Muscle of leg (tissue), 11 donors: ENCODE results near the gene EMC7. TPM values are rescaled to one million over a fixed set of nuclear protein-coding genes. Genes with fewer than 3 reads are reported as not detected.
"Not testable (repeated sequence)": the region's sequence is repeated elsewhere in the genome, so short reads cannot be mapped to it uniquely, and the experiment has no call there.

Source experiments
- DNase-seq: peaks from one replicate; pipeline ENCODE4 v3.0.0; 2013
- H3K27ac ChIP-seq: one replicate; pipeline ENCODE4 v1.5.1; 2013; ENCODE audit warnings: mild to moderate bottlenecking, low read length, control low read depth
- H3K27me3 ChIP-seq: one replicate; pipeline ENCODE4 v1.6.1; 2013; ENCODE audit warnings: low read length; ENCODE audit not compliant: control insufficient read depth, insufficient read depth
- H3K36me3 ChIP-seq: one replicate; pipeline ENCODE4 v1.6.1; 2013; ENCODE audit warnings: low read length; ENCODE audit not compliant: control insufficient read depth, insufficient read depth
- H3K4me1 ChIP-seq: one replicate; pipeline ENCODE4 v1.6.1; 2013; ENCODE audit warnings: low read length; ENCODE audit not compliant: control insufficient read depth, insufficient read depth
- H3K4me3 ChIP-seq: one replicate; pipeline ENCODE4 v1.5.1; 2013; ENCODE audit warnings: low read length, control low read depth
- H3K9me3 ChIP-seq: replicated peaks from 2 replicates; pipeline ENCODE4 v1.6.1; 2013; ENCODE audit warnings: low read depth, low read length; ENCODE audit not compliant: control insufficient read depth
- WGBS: methylation state at CpG from one replicate; pipeline ENCODE4 v1.1.5; 2013; ENCODE audit warnings: missing lambda C conversion rate; ENCODE audit not compliant: insufficient coverage; 5-methylcytosine and 5-hydroxymethylcytosine counted together
- polyA plus RNA-seq, 8 donors: library from polyadenylated mRNA; unstranded; fragments of 120-200 nt; gene quantifications; one replicate each; pipeline versions ENCODE4 v1.2.1 to v1.2.3, GENCODE V29; 2013; ENCODE audit warnings: inconsistent platforms in 1 of 8, low replicate concordance in 1 of 8; ENCODE audit not compliant: insufficient read length in 8 of 8, insufficient read depth in 1 of 8
- total RNA-seq: library from RNA; stranded (reverse); fragments of 120-200 nt; gene quantifications from one replicate; pipeline ENCODE4 v1.2.4, GENCODE V29; 2013

Gene EMC7
- total and polyA plus RNA-seq, 9 donors = 26.2 to 55.7 (median 49.9) TPM

DNA sequence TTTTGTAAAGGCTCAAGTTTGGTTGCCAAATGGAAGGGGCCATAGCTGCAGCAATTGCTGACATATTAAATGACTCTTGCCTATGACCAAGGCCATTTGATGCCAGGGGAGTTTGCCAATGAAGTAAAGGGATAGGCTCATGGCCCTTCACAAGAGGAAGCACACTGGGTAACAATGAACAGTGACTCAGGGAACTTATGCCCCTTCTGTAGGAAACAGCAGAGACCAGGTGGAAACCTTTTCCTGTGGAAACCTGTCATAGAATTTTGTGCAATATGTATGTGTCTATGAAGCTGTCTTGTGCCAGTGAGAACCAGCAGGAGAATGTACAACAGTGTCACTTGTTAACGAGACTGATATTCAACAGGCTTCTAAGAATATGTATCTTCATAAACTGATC lies 37.2 kb downstream of the EMC7 start:
- H3K27ac ChIP-seq = no peak overlapping the region
- DNase-seq = no peak
- no peaks in the 10 kb centered on the region for H3K9me3 ChIP-seq
- no peaks in the 10 kb centered on the region for H3K4me1 ChIP-seq
- no peaks in the 10 kb centered on the region for H3K36me3 ChIP-seq
- H3K4me3 ChIP-seq = no peak overlapping the region
- no peaks in the 10 kb centered on the region for H3K27me3 ChIP-seq
- WGBS = no CpG with 5 or more reads among the region's 1 CpG

DNA sequence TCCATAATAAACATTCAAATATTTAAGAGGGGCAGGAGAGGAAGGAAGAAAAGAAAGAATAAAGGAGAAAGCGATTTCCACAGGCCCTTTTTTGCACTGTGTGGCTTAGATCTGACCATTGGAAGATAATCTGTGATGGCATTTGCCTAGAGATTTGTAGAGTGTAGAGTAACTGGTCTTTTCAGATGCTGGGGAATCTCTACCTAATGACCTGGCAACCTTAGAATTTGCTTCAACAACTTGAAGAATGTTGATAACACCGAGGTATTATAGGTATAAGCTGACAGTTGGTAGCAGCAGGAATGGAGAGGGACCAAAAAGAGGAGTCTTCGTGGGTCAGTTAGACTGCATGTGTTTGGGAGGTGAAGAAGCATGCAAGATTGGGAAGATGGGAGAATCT lies 41.7 kb downstream of the EMC7 start:
- WGBS = 83% methylated on average over 1 of the region's 3 CpGs
- Histone ChIP-seq H3K27me3 (no peaks in the 10 kb centered on the region), H3K4me1 (no peaks in the 10 kb centered on the region), H3K4me3 (no peak overlapping the region), H3K36me3 (no peaks in the 10 kb centered on the region), H3K9me3 (no peaks in the 10 kb centered on the region), H3K27ac (no peak overlapping the region)
- DNase-seq = no peak

DNA sequence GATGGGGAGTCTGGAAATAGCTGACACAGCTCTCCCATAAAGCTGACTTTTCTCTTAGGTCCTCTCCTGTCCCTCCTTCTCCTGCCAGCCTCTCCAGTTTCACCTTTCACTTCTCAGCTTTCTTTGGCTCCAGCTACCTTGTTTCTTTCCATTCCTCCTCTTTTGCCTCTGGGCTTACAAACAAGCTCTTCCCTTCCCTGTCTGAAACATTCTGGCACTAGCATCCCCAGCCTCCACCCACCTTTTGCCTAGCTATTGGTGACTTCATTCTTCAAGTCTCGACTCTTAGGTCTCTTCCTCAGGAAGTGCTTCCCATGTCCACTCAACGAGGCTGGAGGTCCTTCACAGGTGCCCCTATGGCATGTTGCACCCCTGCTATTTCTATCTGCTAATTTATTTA lies 42.2 kb downstream of the EMC7 start:
- H3K9me3 ChIP-seq = no peaks in the 10 kb centered on the region
- no peak overlapping the region for H3K4me3 ChIP-seq
- H3K4me1 ChIP-seq = no peaks in the 10 kb centered on the region
- no peaks in the 10 kb centered on the region for H3K36me3 ChIP-seq
- H3K27me3 ChIP-seq = no peaks in the 10 kb centered on the region
- no peak for DNase-seq
- WGBS = 36% methylated on average over 2 of the region's 2 CpGs
- H3K27ac ChIP-seq = no peak overlapping the region

DNA sequence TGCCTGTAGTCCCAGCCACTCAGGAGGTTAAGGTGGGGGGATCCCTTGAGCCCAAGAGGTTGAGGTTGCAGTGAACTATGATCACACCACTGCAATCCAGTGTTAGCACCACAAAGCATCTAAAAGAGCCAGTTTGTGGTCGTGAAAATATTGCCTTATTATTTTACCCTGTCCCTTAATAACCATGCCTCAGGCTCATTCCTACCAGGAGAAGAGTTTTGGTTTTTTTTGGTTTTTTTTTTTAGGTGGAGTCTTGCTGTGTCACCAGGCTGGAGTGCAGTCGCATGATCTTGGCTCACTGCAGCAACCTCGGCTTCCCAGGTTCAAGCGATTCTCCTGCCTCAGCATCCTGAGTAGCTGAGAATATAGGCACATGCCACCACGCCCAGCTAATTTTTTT lies 44.8 kb downstream of the EMC7 start:
- Histone ChIP-seq H3K27ac (no peak overlapping the region), H3K4me3 (no peak overlapping the region), H3K27me3 (no peaks in the 10 kb centered on the region), H3K4me1 (no peaks in the 10 kb centered on the region), H3K9me3 (no peaks in the 10 kb centered on the region), H3K36me3 (no peaks in the 10 kb centered on the region)
- DNase-seq = no peak
- no CpG with 5 or more reads among the region's 5 CpGs for WGBS

DNA sequence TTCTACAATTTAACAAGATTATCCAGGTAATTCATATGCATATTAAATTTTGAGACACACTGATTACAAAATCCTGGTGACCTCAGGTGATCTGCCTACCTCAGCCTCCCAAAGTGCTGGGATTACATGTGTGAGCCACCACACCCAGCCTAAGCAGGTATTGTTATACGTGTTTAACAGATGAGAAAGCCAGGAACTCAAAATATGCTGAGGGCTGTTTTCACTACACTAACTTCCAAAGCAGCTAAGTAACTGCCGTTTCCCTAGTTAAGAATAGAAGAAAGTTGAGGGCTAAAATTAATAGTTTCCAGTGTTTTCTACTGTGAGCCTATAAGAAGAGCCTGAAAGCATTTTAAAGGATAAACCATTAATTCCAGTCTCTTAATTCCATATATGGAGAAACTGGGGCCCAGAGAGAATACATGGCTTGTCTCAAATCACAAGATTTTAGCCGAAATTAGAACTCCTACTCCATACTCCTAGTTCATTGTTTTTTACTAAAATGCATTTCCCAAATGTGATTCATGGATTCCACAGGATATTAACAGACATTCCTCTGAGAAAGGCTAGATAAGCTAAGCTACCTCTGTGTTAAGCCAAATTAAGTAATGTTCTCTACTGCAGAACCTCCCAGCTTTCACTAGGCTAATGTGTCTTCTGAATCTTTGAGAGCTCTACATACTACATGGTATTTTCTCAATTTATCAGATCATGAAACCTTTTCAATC lies 45.6 kb downstream of the EMC7 start:
- Histone ChIP-seq H3K4me1 (no peaks in the 10 kb centered on the region), H3K36me3 (no peaks in the 10 kb centered on the region), H3K27me3 (no peaks in the 10 kb centered on the region), H3K4me3 (no peak overlapping the region), H3K9me3 (no peaks in the 10 kb centered on the region), H3K27ac (no peak overlapping the region)
- 29% methylated on average over 1 of the region's 3 CpGs for WGBS
- DNase-seq = peak; percentile 15

DNA sequence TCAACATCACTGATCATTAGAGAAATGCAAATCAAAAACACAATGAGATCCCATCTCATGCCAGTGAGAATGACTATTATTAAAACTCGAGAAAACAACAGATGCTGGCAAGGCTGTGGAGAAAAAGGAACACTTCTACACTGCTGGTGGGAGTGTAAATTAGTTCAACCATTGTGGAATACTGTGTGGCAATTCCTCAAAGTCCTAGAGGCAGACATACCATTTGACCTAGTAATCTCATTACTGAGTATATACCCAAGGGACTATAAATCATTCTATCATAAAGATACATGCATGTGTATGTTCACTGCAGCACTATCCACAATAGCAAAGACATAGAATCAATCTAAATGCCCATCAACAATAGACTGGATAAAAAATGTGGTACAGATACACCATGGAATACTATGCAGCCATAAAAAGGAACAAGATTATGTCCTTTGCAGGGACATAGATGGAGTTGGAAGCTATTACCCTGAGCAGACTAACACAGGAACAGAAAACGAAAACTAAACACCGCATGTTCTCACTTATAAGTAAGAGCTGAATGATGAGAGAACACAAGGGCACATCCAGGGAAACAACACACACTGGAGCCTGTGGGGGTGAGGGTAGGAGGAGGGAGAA lies 47.5 kb downstream of the EMC7 start:
- peaks cover 6% of the 10 kb centered on the region for H3K9me3 ChIP-seq
- no peak for DNase-seq
- H3K4me3 ChIP-seq = no peak overlapping the region
- no peak overlapping the region for H3K27ac ChIP-seq
- no peaks in the 10 kb centered on the region for H3K27me3 ChIP-seq
- H3K36me3 ChIP-seq = no peaks in the 10 kb centered on the region
- H3K4me1 ChIP-seq = no peaks in the 10 kb centered on the region
- WGBS = no CpG with 5 or more reads among the region's 3 CpGs

DNA sequence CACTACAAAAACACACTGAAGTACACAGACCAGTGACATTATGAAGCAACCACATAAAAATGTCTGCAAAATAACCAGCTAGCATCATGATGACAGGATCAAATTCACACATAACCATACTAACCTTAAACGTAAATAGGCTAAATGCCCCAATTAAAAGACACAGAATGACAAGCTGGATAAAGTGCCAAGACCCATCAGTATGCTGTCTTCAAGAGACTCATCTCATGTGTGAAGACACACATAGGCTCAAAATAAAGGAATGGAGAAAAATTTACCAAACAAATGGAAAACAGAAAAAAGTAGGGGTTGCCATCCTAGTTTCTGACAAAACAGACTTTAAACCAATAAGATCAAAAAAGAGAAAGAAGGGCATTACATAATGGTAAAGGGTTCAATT lies 51.3 kb downstream of the EMC7 start:
- H3K36me3 ChIP-seq = not testable (repeated sequence)

DNA sequence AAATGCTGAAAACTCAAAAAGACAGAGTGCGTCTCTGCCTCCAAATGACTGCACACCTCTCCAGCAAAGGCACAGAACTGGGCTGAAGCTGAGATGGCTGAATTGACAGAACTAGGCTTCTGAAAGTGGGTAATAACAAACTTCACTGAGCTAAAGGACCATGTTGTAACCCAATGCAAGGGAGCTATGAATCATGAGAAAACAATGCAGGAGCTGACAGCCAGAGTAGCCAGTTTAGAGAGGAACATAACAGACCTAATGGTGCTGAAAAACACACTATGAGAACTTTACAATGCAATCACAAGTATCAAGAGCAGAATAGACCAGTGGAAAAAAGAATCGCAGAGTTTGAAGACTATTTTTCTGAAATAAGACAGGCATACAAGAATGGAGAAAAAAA lies 52.5 kb downstream of the EMC7 start:
- 100% methylated on average over 1 of the region's 2 CpGs for WGBS
- no peaks in the 10 kb centered on the region for H3K27me3 ChIP-seq
- no peak overlapping the region for H3K27ac ChIP-seq
- no peaks in the 10 kb centered on the region for H3K4me1 ChIP-seq
- no peak overlapping the region for H3K4me3 ChIP-seq
- H3K36me3 ChIP-seq = no peaks in the 10 kb centered on the region
- no peak for DNase-seq
- H3K9me3 ChIP-seq = peaks cover 6% of the 10 kb centered on the region

More for the DNA sequence above, 51.3 kb downstream of the EMC7 start:
- not testable (repeated sequence) for H3K27me3 ChIP-seq, H3K4me3 ChIP-seq, DNase-seq, H3K27ac ChIP-seq, H3K9me3 ChIP-seq, H3K4me1 ChIP-seq
- WGBS = no CpG with 5 or more reads among the region's 1 CpG

DNA sequence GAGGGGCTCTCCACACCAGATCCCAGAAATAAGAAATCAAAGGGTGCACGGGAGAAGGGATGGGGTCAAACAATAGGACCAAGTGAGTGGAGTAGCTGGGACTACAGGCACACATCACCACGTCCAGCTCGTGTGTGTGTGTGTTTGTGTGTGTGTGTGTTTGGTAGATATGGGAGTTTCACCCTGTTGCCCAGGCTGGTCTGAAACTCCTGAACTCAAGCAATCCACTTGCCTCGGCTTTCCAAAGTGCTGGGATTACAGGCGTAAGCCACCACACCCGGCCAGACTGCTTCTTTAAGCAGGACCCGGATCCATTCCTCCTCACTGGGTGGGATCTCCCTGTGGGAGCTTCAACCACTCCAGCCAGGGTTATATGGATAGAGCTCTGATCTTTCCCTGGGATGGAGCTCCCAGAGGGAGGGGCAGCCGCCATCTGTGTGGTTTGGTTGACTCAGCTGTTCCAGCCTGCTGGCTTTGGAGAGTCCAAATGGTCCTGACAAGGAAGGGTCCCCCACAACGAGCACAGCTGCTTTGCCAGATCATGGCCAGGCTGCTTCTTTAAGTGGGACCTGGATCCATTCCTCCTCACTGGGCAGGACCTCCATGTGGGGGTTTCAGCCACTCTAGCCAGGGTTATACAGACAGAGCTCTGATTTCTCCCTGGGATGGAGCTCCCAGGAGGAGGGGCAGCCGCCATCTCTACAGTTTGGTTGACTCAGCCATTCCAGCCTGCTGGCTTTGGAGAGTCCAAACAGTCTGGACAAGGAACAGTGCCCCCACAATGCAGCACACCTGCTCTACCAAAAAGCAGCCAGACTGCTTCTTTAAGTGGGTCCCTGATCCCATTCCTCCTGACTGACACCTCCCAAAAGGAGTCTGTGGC lies 53.5 kb downstream of the EMC7 start:
- peak; percentile 11 for DNase-seq
- no peak overlapping the region for H3K27ac ChIP-seq
- no peaks in the 10 kb centered on the region for H3K4me1 ChIP-seq
- peaks cover 6% of the 10 kb centered on the region for H3K9me3 ChIP-seq
- no peaks in the 10 kb centered on the region for H3K27me3 ChIP-seq
- no peaks in the 10 kb centered on the region for H3K36me3 ChIP-seq
- 79% methylated on average over 6 of the region's 10 CpGs for WGBS
- H3K4me3 ChIP-seq = no peak overlapping the region

DNA sequence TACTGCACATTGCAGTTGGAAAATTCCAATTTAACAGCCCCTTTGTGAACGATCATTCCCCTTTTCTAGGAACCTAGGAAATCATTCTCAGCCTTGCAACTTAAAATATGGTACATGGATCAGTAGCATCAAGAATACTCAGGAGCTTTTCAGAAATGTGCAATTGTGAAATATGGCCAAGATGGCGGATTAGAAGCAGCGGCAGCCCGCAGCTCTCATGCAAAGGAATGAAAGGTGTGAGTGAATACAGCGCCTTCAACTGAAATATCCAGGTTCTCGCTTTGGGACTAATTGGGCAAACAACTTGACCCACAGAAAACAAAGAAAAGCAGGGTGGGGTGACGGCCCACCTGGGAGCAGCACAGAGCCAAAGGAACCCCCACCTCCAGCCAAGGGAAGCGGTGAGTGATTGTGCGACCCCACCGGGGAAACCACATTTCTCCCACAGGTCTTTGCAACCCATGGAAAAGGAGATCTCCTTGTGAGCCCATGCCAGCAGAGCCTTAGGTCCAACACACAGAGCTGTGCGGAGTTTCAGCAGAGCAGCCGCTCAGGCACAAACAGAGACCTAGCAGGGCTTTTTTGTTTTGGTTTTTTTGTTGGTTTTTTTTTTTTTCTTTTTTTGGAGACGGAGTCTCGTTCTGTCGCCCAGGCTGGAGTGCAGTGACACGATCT lies 55.1 kb downstream of the EMC7 start:
- Histone ChIP-seq H3K9me3 (peaks cover 6% of the 10 kb centered on the region), H3K27ac (no peak overlapping the region), H3K4me1 (no peaks in the 10 kb centered on the region), H3K27me3 (no peaks in the 10 kb centered on the region), H3K36me3 (no peaks in the 10 kb centered on the region), H3K4me3 (no peak overlapping the region)
- peak; percentile 14 for DNase-seq
- WGBS = 79% methylated on average over 6 of the region's 16 CpGs
